ENCODE results near the gene STAT3. TPM values are rescaled to one million over a fixed set of nuclear protein-coding genes. Genes with fewer than 3 reads are reported as not detected.

The STAT3 gene
- total RNA-seq, 2 donors from 2014 or later = 217 to 360 TPM

- ATAC-seq (ENCODE audit: insufficient number of reproducible peaks, low FRiP score, low read depth) (no peak), DNase-seq (ENCODE audit: low spot score) (no peak)
- no peaks in the 10 kb centered on the region for H3K9me3 ChIP-seq
- no peak for TF ChIP-seq CTCF (IDR thresholded peaks at IDR 0.05)
- no peak overlapping the region for H3K27ac ChIP-seq
- no peaks in the 10 kb centered on the region for H3K36me3 ChIP-seq
- no peak overlapping the region for H3K4me3 ChIP-seq
- peaks cover 9 to 22% of the 10 kb centered on the region in 2 donors for H3K4me1 ChIP-seq (ENCODE audit: control insufficient read depth in 1 of 2, low read depth in 2 of 2)
- H3K27me3 ChIP-seq (replicated peaks; ENCODE audit: insufficient read depth) = no peaks in the 10 kb centered on the region
These were observed 106.6 kb downstream of the STAT3 start for GRCh38 chr17:42281571-42282096.

- no peak for DNase-seq (ENCODE audit: low spot score)
- H3K9me3 ChIP-seq = no peaks in the 10 kb centered on the region
- TF ChIP-seq CTCF (IDR thresholded peaks at IDR 0.05) = no peak
- H3K27ac ChIP-seq = no peak overlapping the region
- no peak overlapping the region for H3K4me3 ChIP-seq
- no peak for ATAC-seq (ENCODE audit: insufficient number of reproducible peaks, low FRiP score, low read depth)
- H3K4me1 ChIP-seq (ENCODE audit: control insufficient read depth in 1 of 2, low read depth in 2 of 2) = peaks cover 5 to 13% of the 10 kb centered on the region in 2 donors
- no peaks in the 10 kb centered on the region for H3K36me3 ChIP-seq
- no peaks in the 10 kb centered on the region for H3K27me3 ChIP-seq (replicated peaks; ENCODE audit: insufficient read depth)
These were observed 108.2 kb downstream of the STAT3 start for GRCh38 chr17:42279776-42280630.

GRCh38 chr17:42277342-42277712 is 110.9 kb downstream of the STAT3 start:
- TF ChIP-seq CTCF (IDR thresholded peaks at IDR 0.05) = no peak
- peak overlapping the region; percentile 83 to 88 for H3K27ac ChIP-seq
- H3K27me3 ChIP-seq (replicated peaks; ENCODE audit: insufficient read depth) = no peaks in the 10 kb centered on the region
- peak overlapping the region; percentile 88 for H3K4me3 ChIP-seq
- H3K36me3 ChIP-seq = no peaks in the 10 kb centered on the region
- peaks cover 17 to 39% of the 10 kb centered on the region in 2 donors for H3K4me1 ChIP-seq (ENCODE audit: control insufficient read depth in 1 of 2, low read depth in 2 of 2)
- DNase-seq (ENCODE audit: low spot score) (no peak), ATAC-seq (ENCODE audit: insufficient number of reproducible peaks, low FRiP score, low read depth) (no peak)
- H3K9me3 ChIP-seq = no peaks in the 10 kb centered on the region

GRCh38 chr17:42276609-42277341 is 111.5 kb downstream of the STAT3 start:
- no peaks in the 10 kb centered on the region for H3K27me3 ChIP-seq (replicated peaks; ENCODE audit: insufficient read depth)
- peak overlapping the region; percentile 83 to 88 for H3K27ac ChIP-seq
- H3K4me3 ChIP-seq = peak overlapping the region; percentile 88
- no peaks in the 10 kb centered on the region for H3K36me3 ChIP-seq
- H3K4me1 ChIP-seq (ENCODE audit: control insufficient read depth in 1 of 2, low read depth in 2 of 2) = peaks cover 17 to 41% of the 10 kb centered on the region in 2 donors
- DNase-seq (ENCODE audit: low spot score) (peak; percentile 64), ATAC-seq (ENCODE audit: insufficient number of reproducible peaks, low FRiP score, low read depth) (no peak)
- no peak for TF ChIP-seq CTCF (IDR thresholded peaks at IDR 0.05)
- no peaks in the 10 kb centered on the region for H3K9me3 ChIP-seq

GRCh38 chr17:42276359-42276608 is 112.0 kb downstream of the STAT3 start, which contains the start of gene STAT5B:
Gene STAT5B, minus strand, starts transcription at chr17:42276391. Its CDS starts 44,264 bp downstream, at chr17:42232127.
- DNase-seq (ENCODE audit: low spot score) = no peak
- no peaks in the 10 kb centered on the region for H3K9me3 ChIP-seq

More at GRCh38 chr17:42276359-42276608, 112.0 kb downstream of the STAT3 start, which contains the start of gene STAT5B:
- Histone ChIP-seq H3K27ac (peak within 1 kb of the TSS; percentile 83 to 88), H3K27me3 (replicated peaks; ENCODE audit: insufficient read depth) (no peaks in the 10 kb centered on the region), H3K36me3 (no peaks in the 10 kb centered on the region), H3K4me1 (ENCODE audit: control insufficient read depth in 1 of 2, low read depth in 2 of 2) (peaks cover 17 to 41% of the 10 kb centered on the region in 2 donors), H3K4me3 (peak within 1 kb of the TSS; percentile 88)
- no peak for TF ChIP-seq CTCF (IDR thresholded peaks at IDR 0.05)
- ATAC-seq (ENCODE audit: insufficient number of reproducible peaks, low FRiP score, low read depth) = peak; percentile 52
